ENCODE measurements around the gene ZDHHC8.

DNA sequence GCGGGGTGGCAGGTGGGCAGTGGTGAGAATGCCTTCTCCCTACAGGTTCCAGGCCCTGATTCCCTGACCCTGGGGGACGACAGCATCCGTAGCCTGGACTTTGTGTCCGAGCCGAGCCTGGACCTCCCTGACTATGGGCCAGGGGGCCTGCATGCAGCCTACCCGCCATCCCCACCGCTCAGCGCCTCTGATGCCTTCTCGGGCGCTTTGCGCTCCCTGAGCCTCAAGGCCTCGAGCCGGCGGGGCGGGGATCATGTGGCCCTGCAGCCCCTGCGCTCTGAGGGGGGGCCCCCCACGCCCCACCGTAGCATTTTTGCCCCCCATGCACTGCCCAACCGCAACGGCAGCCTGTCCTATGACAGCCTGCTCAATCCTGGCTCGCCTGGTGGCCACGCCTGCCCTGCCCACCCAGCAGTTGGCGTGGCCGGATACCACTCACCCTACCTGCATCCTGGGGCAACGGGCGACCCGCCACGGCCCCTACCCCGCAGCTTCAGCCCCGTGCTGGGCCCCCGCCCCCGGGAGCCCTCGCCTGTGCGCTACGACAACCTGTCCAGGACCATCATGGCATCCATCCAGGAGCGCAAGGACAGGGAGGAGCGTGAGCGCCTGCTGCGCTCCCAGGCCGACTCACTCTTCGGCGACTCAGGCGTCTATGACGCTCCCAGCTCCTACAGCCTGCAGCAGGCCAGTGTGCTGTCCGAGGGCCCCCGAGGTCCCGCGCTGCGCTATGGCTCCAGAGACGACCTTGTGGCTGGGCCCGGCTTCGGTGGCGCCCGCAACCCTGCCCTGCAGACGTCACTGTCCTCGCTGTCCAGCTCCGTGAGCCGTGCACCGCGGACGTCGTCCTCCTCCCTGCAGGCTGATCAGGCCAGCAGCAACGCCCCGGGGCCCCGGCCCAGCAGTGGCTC, 11.4 kb downstream of the ZDHHC8 start:
- TF ChIP-seq, protein P1, sequence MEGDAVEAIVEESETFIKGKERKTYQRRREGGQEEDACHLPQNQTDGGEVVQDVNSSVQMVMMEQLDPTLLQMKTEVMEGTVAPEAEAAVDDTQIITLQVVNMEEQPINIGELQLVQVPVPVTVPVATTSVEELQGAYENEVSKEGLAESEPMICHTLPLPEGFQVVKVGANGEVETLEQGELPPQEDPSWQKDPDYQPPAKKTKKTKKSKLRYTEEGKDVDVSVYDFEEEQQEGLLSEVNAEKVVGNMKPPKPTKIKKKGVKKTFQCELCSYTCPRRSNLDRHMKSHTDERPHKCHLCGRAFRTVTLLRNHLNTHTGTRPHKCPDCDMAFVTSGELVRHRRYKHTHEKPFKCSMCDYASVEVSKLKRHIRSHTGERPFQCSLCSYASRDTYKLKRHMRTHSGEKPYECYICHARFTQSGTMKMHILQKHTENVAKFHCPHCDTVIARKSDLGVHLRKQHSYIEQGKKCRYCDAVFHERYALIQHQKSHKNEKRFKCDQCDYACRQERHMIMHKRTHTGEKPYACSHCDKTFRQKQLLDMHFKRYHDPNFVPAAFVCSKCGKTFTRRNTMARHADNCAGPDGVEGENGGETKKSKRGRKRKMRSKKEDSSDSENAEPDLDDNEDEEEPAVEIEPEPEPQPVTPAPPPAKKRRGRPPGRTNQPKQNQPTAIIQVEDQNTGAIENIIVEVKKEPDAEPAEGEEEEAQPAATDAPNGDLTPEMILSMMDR (optimal IDR thresholded peaks at IDR 0.05 in 1 of 3, IDR thresholded peaks at IDR 0.05 in 1 of 3, conservative IDR thresholded peaks at IDR 0.05 in 1 of 3; ENCODE audit: extremely low read depth in 1 of 3, insufficient read depth in 2 of 3, low read length in 3 of 3), result no peak
- TF ChIP-seq EZH2 (IDR thresholded peaks at IDR 0.05; ENCODE audit: low read length), result no peak
